ENCODE results near the gene HMGCL. TPM values are rescaled to one million over a fixed set of nuclear protein-coding genes. Genes with fewer than 3 reads are reported as not detected.
"Not testable (repeated sequence)": the region's sequence is repeated elsewhere in the genome, so short reads cannot be mapped to it uniquely, and the experiment has no call there.

The HMGCL gene
- total RNA-seq, 4 donors from 2014 or later: 25.5 to 50.0 (median 43.9) TPM

DNA sequence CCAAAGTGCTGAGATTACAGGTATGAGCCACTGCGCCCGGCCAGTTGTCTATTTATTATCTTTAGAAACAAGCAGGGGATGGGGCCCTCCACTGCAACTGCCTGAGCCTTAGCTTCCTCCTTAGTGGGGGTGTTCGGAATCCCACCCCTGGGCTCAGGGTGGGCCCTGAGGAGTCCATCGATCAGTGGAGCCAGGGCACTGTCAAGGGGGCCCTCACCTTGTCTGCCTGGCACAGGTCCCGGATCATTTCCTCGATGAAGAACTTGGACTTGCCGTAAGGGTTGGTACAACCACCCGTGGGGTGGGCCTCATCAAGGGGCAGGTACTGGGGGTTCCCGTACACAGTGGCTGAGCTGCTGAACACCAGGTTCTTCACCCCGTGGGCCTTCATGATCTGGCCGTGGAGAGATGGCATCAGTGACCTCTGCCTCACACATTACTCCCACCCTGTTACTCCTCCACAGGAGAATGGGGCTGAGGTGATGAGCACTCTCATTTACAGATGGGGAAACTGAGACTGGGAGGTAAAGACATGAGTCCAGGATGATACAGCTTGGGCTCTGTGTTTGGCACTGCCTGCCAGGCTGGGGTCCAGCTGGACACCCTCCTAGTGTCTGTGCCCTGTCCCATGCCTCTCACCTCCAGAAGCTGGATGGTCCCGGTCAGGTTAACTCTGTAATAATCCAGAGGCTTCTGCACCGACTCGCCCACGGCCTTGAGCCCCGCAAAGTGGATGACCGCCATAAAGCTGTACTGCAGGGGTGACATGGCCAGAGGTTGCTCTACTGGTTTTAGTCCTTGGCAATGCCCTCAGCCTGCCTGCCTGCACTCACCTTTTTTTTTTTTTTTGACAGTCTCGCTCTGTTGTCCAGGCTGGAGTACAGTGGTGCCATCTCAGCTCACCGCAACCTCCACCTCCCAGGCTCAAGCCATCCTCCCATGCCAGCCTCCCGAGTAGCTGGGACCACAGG is 27.5 kb downstream of the HMGCL start:
- TF ChIP-seq POLR2A (IDR thresholded peaks at IDR 0.05; ENCODE audit: low read depth) (no peak), POLR2AphosphoS5 (IDR thresholded peaks at IDR 0.05) (no peak), EP300 (IDR thresholded peaks at IDR 0.05) (no peak)
- TF ChIP-seq, protein P1, sequence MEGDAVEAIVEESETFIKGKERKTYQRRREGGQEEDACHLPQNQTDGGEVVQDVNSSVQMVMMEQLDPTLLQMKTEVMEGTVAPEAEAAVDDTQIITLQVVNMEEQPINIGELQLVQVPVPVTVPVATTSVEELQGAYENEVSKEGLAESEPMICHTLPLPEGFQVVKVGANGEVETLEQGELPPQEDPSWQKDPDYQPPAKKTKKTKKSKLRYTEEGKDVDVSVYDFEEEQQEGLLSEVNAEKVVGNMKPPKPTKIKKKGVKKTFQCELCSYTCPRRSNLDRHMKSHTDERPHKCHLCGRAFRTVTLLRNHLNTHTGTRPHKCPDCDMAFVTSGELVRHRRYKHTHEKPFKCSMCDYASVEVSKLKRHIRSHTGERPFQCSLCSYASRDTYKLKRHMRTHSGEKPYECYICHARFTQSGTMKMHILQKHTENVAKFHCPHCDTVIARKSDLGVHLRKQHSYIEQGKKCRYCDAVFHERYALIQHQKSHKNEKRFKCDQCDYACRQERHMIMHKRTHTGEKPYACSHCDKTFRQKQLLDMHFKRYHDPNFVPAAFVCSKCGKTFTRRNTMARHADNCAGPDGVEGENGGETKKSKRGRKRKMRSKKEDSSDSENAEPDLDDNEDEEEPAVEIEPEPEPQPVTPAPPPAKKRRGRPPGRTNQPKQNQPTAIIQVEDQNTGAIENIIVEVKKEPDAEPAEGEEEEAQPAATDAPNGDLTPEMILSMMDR (IDR thresholded peaks at IDR 0.05): no peak
- Histone ChIP-seq H3K4me3 (no peak overlapping the region), H3K27ac (replicated peaks in 1 of 4) (no peak overlapping the region), H3K9me3 (no peaks in the 10 kb centered on the region), H3K36me3 (peaks cover 5 to 57% (median 54%) of the 10 kb centered on the region in 4 donors), H3K4me1 (peaks cover 32 to 54% (median 42%) of the 10 kb centered on the region in 4 donors), H3K27me3 (no peaks in the 10 kb centered on the region)
- WGBS: 87% methylated on average over 20 of the region's 20 CpGs
- intact Hi-C loops (cut with DNase I): no loop called here
- no peak for DNase-seq (ENCODE audit: extremely low spot score)

- Histone ChIP-seq H3K36me3 (peaks cover 5 to 58% (median 53%) of the 10 kb centered on the region in 4 donors), H3K4me3 (no peak overlapping the region), H3K27ac (replicated peaks in 1 of 4) (no peak overlapping the region), H3K27me3 (no peaks in the 10 kb centered on the region), H3K9me3 (no peaks in the 10 kb centered on the region), H3K4me1 (peaks cover 43 to 60% (median 49%) of the 10 kb centered on the region in 4 donors)
- DNase-seq (ENCODE audit: extremely low spot score): no peak
- intact Hi-C loops (cut with DNase I): no loop called here
- 73% methylated on average over 11 of the region's 17 CpGs for WGBS
- TF ChIP-seq, protein P1 (IDR thresholded peaks at IDR 0.05): no peak
- TF ChIP-seq POLR2A (IDR thresholded peaks at IDR 0.05; ENCODE audit: low read depth) (no peak), POLR2AphosphoS5 (IDR thresholded peaks at IDR 0.05) (no peak), EP300 (IDR thresholded peaks at IDR 0.05) (no peak)
Observed at GRCh38 chr1:23796466-23797271, 28.6 kb downstream of the HMGCL start.

DNA sequence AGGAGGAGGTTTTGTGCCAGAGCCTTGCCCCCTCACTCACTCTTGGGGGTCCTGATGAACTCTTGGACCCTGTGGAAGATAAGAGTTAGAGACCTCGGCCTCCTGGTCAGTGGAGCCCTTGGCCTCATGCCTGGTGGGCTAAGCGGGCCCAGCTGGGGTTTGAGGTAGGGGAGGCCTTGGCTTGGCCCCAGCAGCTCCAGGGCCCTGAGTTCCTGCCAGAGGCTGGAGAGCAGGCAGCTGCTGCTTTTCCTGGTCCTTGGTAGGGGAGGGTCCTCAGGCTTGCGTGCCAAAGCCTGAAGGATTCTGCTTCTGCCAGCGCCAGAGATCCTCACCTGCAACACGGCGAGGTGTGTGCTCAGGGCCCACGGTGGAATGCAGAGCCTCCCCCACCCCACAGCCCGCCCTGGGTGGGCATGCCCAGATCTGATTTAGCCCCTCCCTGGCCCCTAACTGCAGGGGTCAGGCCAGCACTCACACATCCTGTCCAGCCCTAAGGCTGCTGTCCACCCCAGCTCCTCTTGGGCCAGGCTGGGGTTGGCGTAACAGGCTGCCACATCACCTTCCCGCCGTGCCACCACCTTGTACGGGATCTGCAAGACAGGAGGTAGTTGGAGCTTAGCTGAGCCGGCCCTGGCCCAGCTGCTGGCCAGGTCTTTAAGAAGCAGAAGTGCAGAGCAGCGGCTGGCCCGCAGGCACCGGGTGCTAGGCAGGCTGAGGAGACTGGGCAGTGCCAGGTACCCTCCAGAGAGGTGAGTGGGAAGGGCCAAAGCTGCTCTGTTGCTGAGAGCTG is 29.4 kb downstream of the HMGCL start:
- no peak overlapping the region for H3K4me3 ChIP-seq
- H3K27me3 ChIP-seq: no peaks in the 10 kb centered on the region
- 62% methylated on average over 12 of the region's 16 CpGs for WGBS
- no peak overlapping the region for H3K27ac ChIP-seq (replicated peaks in 1 of 4)
- TF ChIP-seq POLR2AphosphoS5 (IDR thresholded peaks at IDR 0.05) (no peak), EP300 (IDR thresholded peaks at IDR 0.05) (no peak), POLR2A (IDR thresholded peaks at IDR 0.05; ENCODE audit: low read depth) (no peak)
- TF ChIP-seq, protein P1 (IDR thresholded peaks at IDR 0.05): no peak
- intact Hi-C loops (cut with DNase I): no loop called here
- peaks cover 5 to 58% (median 53%) of the 10 kb centered on the region in 4 donors for H3K36me3 ChIP-seq
- DNase-seq (ENCODE audit: extremely low spot score): no peak
- peaks cover 38 to 57% (median 46%) of the 10 kb centered on the region in 4 donors for H3K4me1 ChIP-seq
- no peaks in the 10 kb centered on the region for H3K9me3 ChIP-seq

GRCh38 chr1:23794732-23795182 is 30.5 kb downstream of the HMGCL start:
- H3K27ac ChIP-seq (replicated peaks in 1 of 4); H3K4me3 ChIP-seq; intact Hi-C loops (cut with DNase I); DNase-seq (ENCODE audit: extremely low spot score); H3K9me3 ChIP-seq; H3K27me3 ChIP-seq: not testable (repeated sequence)
- H3K4me1 ChIP-seq: peaks cover 41 to 61% (median 48%) of the 10 kb centered on the region in 4 donors
- H3K36me3 ChIP-seq: peaks cover 5 to 58% (median 53%) of the 10 kb centered on the region in 4 donors
- WGBS: 80% methylated on average over 4 of the region's 9 CpGs
